HTERT RPE-1 (cell line): ENCODE results near the gene IMPG2.

Experiments
- in situ Hi-C: fragments of 300-500 bp; cut with MboI; formaldehyde crosslinking; loops from 4 replicates; pipeline ENCODE4 v1.14.3; 2020; ENCODE audit warnings: low sequenced_read_pairs

IMPG2 gene

GRCh38 chr3:101189176-101189575 is 131.2 kb downstream of the IMPG2 start:
- in situ Hi-C loops, result no loop called here

DNA sequence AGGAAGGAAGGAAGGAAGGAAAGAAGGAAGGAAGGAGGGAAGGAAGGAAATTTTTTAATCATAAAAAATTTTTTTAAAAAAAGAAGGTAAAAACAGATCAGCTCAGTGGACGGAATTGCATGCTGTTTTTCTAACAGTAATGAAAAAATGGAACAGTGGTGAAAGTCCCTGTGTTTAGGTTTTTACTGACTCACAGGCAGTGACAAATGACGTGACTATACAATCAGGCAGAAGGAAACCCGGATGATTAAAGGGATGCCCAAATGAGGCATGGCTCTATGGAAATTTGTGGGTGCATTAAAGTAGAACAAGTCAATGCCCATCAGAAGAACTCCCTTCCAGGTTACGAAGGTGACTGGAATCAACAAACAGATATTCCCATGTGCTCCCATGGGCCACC is 135.0 kb downstream of the IMPG2 start:
- in situ Hi-C loops, result no loop called here

DNA sequence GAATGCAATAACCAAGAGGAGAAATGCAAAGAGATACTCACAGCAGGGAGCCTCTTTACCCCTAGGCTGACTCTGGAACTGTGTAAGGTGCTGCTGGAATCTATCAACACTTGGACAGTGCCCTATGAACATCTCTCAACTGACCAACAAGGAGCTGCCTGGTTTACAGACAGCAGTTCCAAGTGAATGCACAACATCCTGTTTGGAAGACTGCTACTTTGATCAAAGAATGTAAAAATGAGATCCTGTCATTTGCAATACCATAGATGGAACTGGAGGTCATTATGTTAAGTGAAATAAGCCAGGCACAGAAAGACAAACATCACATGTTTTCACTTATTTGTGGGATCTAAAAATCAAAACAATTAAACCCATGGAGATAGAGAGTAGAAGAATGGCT is 136.3 kb downstream of the IMPG2 start:
- in situ Hi-C loops, result no loop called here

GRCh38 chr3:101183151-101183550 is 137.2 kb downstream of the IMPG2 start:
- in situ Hi-C loops, result no loop called here

GRCh38 chr3:101182734-101183133 is 137.6 kb downstream of the IMPG2 start:
- in situ Hi-C loops, result no loop called here

GRCh38 chr3:101181801-101182200 is 138.6 kb downstream of the IMPG2 start:
- in situ Hi-C loops, result no loop called here

GRCh38 chr3:101179637-101180036 is 140.7 kb downstream of the IMPG2 start:
- in situ Hi-C loops, result no loop called here

DNA sequence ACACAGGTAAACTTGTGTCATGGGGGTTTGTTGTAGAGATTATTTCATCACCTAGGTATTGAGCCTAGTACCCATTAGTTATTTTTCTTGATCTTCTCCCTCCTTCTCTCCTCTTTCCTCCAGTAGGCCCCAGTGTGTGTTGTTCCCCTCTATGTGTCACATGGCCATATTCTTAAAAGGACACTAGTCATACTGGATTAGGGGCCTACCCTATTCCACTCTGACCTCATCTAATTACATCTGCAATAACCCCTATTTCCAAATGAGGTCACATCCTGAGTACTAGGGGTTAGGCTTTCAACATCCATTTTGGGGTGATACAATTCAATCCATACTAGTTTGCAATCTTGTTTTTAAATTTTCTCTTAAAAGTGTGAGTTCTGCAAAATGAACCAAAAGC is 142.8 kb downstream of the IMPG2 start:
- in situ Hi-C loops, result no loop called here
